HG02981 (cell line): ENCODE measurements around the gene THRAP3.

Experiments used
- ATAC-seq: cut with Tn5 transposase; IDR thresholded peaks from one replicate; pipeline ENCODE4 v1.9.1; 2021; ENCODE audit warnings: mild to moderate bottlenecking, moderate library complexity; ENCODE audit not compliant: unreplicated experiment

Gene THRAP3

DNA sequence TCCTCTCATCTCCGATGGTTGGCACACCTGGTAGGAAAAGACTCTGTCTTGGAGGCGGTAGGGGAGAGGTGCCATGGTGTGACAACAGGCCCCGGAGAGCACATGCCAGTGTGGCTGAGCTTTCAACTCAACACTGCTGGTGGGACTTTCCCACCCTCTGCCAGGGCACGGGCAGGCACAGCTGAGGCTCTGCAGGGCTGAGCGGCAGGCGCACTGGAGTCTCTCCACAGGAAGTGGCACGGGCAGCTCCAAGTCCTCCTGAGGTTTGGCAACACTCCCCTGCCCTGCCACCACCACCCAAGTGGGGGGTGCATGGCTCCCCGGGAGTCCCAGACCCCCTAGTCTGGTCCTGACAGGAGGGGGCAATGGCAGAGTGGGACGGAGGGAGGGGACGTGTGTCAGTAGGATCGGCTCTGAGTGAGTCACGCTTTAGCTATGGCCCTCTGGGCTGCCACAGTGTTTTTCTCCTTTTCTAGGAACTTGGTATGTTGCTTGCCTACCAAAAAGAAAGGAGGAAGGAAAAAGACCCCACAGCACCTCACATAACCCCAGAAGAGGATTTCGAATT is 126.5 kb downstream of the THRAP3 start:
- no peak for ATAC-seq

DNA sequence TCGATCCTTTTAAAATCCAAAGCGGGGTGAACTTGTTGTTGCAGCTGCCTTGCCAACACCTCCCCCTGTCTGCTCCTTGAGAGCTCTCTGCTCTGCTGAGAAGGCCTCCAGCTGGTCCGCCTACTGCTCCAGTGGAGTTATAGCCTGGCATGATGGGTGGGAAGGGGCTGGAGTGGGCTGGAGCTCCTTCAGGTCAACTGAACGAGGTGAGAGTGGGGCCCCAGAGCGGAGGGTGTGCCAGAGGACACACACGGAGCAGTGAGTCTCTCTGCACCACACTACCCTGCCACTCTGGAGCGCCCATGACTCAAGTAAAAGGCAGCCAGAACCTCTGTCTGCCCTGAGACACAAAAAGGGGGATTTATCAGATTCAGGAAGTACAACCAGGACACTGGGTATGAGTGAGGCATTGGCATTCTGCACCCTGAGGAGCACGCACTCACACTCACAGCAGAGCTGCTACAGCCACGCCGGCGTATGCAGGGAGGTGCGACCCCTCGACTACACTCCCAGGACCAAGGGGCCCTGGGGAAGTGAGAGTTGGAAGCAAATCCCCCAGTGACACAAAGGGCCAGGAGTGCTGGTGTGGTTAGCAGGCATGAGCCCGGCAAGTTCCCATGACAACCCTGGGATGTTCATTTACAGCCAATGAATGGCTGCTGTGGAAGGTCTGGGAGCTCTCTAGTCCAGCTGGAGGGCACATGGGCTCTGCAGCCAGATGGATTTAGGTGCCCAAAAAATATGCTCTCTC is 127.2 kb downstream of the THRAP3 start:
- no peak for ATAC-seq

DNA sequence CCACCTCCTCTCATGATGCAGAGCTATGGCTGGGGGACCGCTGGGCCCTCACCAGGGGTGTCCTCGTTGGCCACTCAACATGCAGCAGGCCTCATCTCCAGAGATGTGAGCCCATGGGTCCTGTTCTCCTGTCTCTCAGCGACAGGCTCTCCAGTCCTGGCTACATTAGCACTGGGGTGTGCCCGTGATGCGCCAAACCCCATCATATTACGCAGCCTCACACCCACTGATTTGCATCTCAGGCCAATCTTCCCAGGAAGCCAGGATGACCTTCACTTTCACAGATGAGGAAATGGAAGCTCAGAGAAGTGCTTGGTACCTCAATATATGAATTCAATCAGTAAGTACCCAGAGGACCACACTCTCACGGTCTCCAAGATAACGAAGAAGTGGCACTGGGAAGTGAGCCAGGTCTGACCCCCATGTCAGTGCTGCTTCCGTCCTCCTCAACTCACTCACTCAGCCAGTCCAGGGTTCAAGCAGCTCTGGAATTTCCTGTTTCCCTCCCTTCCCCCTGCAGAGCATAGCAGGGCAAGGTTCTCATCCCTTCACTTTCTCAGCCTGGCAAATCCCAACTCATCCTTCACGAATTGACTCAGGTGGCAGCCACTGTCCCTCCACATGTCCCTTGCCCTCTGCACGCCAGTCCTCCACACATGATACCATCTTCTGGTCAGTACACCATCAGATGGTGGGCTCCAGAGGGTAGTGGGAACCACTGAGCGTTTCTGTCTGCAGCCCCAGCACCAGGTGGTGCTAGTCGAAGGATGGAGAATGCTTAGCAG is 128.1 kb downstream of the THRAP3 start:
- no peak for ATAC-seq

DNA sequence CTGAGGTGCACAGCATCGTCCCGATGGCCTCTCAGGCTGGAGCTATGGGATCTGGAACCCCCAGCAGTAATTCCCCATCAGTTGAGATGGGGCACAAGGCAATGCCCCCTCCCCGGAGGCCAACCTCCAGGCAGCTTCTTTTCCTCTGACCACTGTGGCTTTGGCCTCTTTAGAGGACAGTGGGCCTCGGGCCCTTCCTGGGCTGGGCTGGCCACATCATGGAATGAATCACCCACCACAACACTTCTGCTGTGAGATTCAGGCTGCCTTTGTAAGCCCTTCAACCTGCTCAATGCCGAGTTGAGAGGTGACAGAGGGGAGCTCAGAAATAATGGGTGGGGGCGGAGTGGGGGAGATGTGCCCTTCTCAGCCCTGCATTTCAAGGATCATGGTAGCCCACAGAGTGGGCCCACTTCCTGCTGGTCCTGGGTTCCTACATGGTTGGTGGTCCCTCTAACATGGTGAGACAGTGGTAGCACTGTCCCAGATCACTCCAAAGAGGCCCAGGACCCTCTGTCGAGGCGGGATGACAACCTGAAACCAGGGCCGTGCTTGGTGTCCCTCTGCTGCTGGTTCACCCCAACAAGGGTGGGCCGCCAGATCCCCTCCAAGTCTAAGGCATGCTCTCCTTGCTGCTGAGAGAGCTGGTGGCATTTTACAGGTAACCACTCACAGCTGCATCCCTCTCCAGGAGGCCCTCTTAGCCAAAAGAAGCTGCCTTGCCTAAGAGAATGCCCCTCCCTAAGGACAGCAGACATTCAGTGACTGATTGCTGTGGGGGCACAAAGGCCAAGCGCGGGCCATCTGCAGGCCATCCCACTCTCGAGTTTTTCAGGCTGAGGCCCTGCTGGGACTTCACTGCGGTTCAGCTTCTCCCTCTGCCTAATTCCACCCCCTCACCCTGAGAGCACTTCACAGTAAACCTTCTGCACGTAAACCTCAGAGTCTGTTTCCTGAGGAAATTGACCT is 129.0 kb downstream of the THRAP3 start:
- no peak for ATAC-seq

DNA sequence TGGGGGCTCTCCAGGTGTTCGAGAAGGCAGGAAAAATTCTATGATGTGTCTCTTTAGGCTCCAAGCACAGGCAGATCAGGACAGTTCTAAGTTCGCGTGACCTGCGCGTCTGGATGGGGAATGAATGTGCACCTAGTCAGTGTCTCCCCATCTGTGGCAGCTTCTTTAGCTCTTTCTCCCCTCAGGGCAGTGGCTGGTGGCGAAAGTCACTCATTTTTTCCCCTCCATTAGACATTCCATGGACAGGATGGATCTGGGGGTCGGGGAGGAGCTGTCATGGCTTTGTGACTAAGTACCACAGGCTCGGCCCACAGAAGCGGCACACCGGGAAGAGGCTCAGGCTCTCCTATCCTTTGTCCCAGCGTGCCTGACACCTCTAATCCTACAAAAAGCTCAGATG is 130.2 kb downstream of the THRAP3 start:
- no peak for ATAC-seq
